Esophagus squamous epithelium (tissue), 5 donors: ENCODE data around the gene PRKN. TPM values are rescaled to one million over a fixed set of nuclear protein-coding genes. Genes with fewer than 3 reads are reported as not detected.
"Not testable (repeated sequence)": the region's sequence is repeated elsewhere in the genome, so short reads cannot be mapped to it uniquely, and the experiment has no call there.

Source experiments
- DNase-seq: peaks from one replicate; lab custom pipeline; 2025; lab: John Stamatoyannopoulos, UW
- H3K27ac ChIP-seq, 4 donors: fragments of 200-600 bp; sonication (generic); one replicate each; pipeline ENCODE4 v1.5.1; 2016 to 2019; ENCODE audit warnings: mild to moderate bottlenecking in 1 of 4
- H3K27me3 ChIP-seq, 4 donors: fragments of 200-600 bp; sonication (generic); 1 replicate in 3 of 4; 2 replicates in 1 of 4; pipeline versions ENCODE4 v1.5.1 to v1.6.0; 2017 to 2021; ENCODE audit warnings: antibody characterized with exemption in 1 of 4
- H3K36me3 ChIP-seq, 3 donors: fragments of 200-600 bp; sonication (generic); one replicate each; pipeline ENCODE4 v1.5.1; 2016 to 2019
- H3K4me1 ChIP-seq, 3 donors: fragments of 200-600 bp; sonication (generic); one replicate each; pipeline ENCODE4 v1.5.1; 2017 to 2019
- H3K4me3 ChIP-seq, 4 donors: fragments of 200-600 bp; sonication (generic); 1 replicate in 3 of 4; 2 replicates in 1 of 4; pipeline ENCODE4 v1.5.1; 2016 to 2019; ENCODE audit warnings: mild to moderate bottlenecking in 2 of 4, moderate library complexity in 1 of 4
- H3K9me3 ChIP-seq, 3 donors: fragments of 200-600 bp; sonication (generic); one replicate each; pipeline ENCODE4 v1.5.1; 2016 to 2019
- CTCF ChIP-seq, 6 experiments: fragments of 450-650 bp in 4 of 6; fragments of 200-600 bp in 2 of 6; sonication (generic) in 2 of 6; IDR thresholded peaks; one replicate each; pipeline ENCODE4 v1.5.1; 2016 to 2019; ENCODE audit warnings: antibody characterized with exemption in 6 of 6, mild to moderate bottlenecking in 4 of 6, moderate library complexity in 4 of 6
- POLR2A ChIP-seq, 4 donors: fragments of 450-650 bp; IDR thresholded peaks; one replicate each; pipeline ENCODE4 v1.6.1; 2017; ENCODE audit warnings: antibody characterized with exemption in 4 of 4, mild to moderate bottlenecking in 4 of 4, moderate library complexity in 3 of 4
- WGBS, 2 donors: methylation state at CpG; one replicate each; pipeline ENCODE4 v1.1.5; 2018; 5-methylcytosine and 5-hydroxymethylcytosine counted together
- intact Hi-C: fragments of 100-400 bp; cut with DNase I; formaldehyde crosslinking; loops from one replicate; pipeline ENCODE4 v1.15.0; 2022
- total RNA-seq, 4 donors: library from RNA; depleted of rRNA; stranded (reverse); fragments of >200 nt; gene quantifications; one replicate each; pipeline ENCODE4 v1.1.0, GENCODE V29; 2016
- donor health status: DM: yes; HTN: yes; CAD: no.

Gene PRKN
- total RNA-seq, 4 donors from 2014 or later = 0.70 to 5.5 (median 2.2) TPM

GRCh38 chr6:162408826-162409535 lies 318.6 kb downstream of the PRKN start:
- no peak overlapping the region for H3K4me3 ChIP-seq
- DNase-seq = no peak
- H3K9me3 ChIP-seq = no peaks in the 10 kb centered on the region
- intact Hi-C loops = no loop called here
- no peaks in the 10 kb centered on the region for H3K36me3 ChIP-seq
- WGBS, 2 donors = 64% methylated on average over 5 of the region's 5 CpGs
- no peaks in the 10 kb centered on the region for H3K4me1 ChIP-seq
- no peak overlapping the region for H3K27ac ChIP-seq
- TF ChIP-seq CTCF (IDR thresholded peaks at IDR 0.05) (no peak), POLR2A (IDR thresholded peaks at IDR 0.05) (no peak)
- H3K27me3 ChIP-seq = no peaks in the 10 kb centered on the region

- no peaks in the 10 kb centered on the region for H3K9me3 ChIP-seq
- no peak overlapping the region for H3K27ac ChIP-seq
- WGBS, 2 donors = 65 to 70% methylated on average over 4 of the region's 4 CpGs
- no peak for TF ChIP-seq CTCF (IDR thresholded peaks at IDR 0.05)
- TF ChIP-seq POLR2A (IDR thresholded peaks at IDR 0.05) = no peak
- H3K27me3 ChIP-seq = no peaks in the 10 kb centered on the region
- H3K4me1 ChIP-seq = no peaks in the 10 kb centered on the region
- no peak for DNase-seq
- intact Hi-C loops = no loop called here
- no peaks in the 10 kb centered on the region for H3K36me3 ChIP-seq
- no peak overlapping the region for H3K4me3 ChIP-seq
Measured at GRCh38 chr6:162404951-162405350, 322.6 kb downstream of the PRKN start.

- 89 to 92% methylated on average over 11 of the region's 11 CpGs for WGBS, 2 donors
- no peak for DNase-seq
- Histone ChIP-seq H3K27me3 (no peaks in the 10 kb centered on the region), H3K36me3 (no peaks in the 10 kb centered on the region), H3K4me1 (no peaks in the 10 kb centered on the region), H3K27ac (no peak overlapping the region), H3K4me3 (no peak overlapping the region), H3K9me3 (no peaks in the 10 kb centered on the region)
- TF ChIP-seq POLR2A (IDR thresholded peaks at IDR 0.05) (no peak), CTCF (IDR thresholded peaks at IDR 0.05) (no peak)
- intact Hi-C loops = no loop called here
Measured at GRCh38 chr6:162403031-162403430, 324.5 kb downstream of the PRKN start.

- TF ChIP-seq POLR2A (IDR thresholded peaks at IDR 0.05) (no peak), CTCF (IDR thresholded peaks at IDR 0.05) (no peak)
- H3K27me3 ChIP-seq = no peaks in the 10 kb centered on the region
- no peaks in the 10 kb centered on the region for H3K36me3 ChIP-seq
- intact Hi-C loops = no loop called here
- no peak overlapping the region for H3K4me3 ChIP-seq
- H3K4me1 ChIP-seq = no peaks in the 10 kb centered on the region
- WGBS, 2 donors = 92% methylated on average over 2 of the region's 2 CpGs
- H3K9me3 ChIP-seq = no peaks in the 10 kb centered on the region
- H3K27ac ChIP-seq = no peak overlapping the region
- no peak for DNase-seq
Measured at GRCh38 chr6:162395181-162395580, 332.4 kb downstream of the PRKN start.

- WGBS, 2 donors = 80 to 83% methylated on average over 25 of the region's 25 CpGs
- H3K4me3 ChIP-seq, H3K36me3 ChIP-seq, H3K9me3 ChIP-seq, H3K27me3 ChIP-seq, intact Hi-C loops, DNase-seq, H3K27ac ChIP-seq, H3K4me1 ChIP-seq: not testable (repeated sequence)
Measured at GRCh38 chr6:162390961-162391811, 336.4 kb downstream of the PRKN start.
